H1 (cell line): Measurements from ENCODE around the gene HAVCR1. TPM values are rescaled to one million over a fixed set of nuclear protein-coding genes. Genes with fewer than 3 reads are reported as not detected.

Experiments
- BCL11A ChIP-seq, 2 experiments: IDR thresholded peaks; one replicate each; pipeline ENCODE4 v1.6.1; 2011; ENCODE audit warnings: low read depth in 2 of 2, low read length in 2 of 2, mild to moderate bottlenecking in 2 of 2
- CHD2 ChIP-seq: IDR thresholded peaks from 2 replicates; pipeline ENCODE4 v1.6.1; 2012; ENCODE audit warnings: low read length, improper control_type of control experiment
- polyA plus RNA-seq, 7 experiments: library from polyadenylated mRNA; depleted of rRNA in 3 of 7; stranded (reverse) in 5 of 7; unstranded in 2 of 7; fragments of >200 nt in 5 of 7; fragments of 200-250 nt in 2 of 7; gene quantifications; 1 replicate in 5 of 7; 2 replicates in 1 of 7; 4 replicates in 1 of 7; pipeline versions ENCODE4 v1.2.1 to v1.2.3, GENCODE V29; 2011 to 2013; ENCODE audit warnings: missing spikeins in 2 of 7, mixed read lengths in 2 of 7
- total RNA-seq: library from RNA; stranded (reverse); fragmentation: NEBNext Ultra II Directional; extraction: Animal tissue kit (Norgen Biotek cat#: 25700); gene quantifications from 2 replicates; pipeline ENCODE4 v1.2.1, GENCODE V29; 2021
- TF ChIP-seq, protein P1 (sequence below): fragments of 300-600 bp; sonication (generic); IDR thresholded peaks from 2 replicates; pipeline ENCODE4 v1.7.1; 2012; ENCODE audit warnings: low read length, moderate library complexity, mild to moderate bottlenecking, inconsistent platforms; ENCODE audit not compliant: insufficient replicate concordance
- TF ChIP-seq, protein P2 (sequence below): IDR thresholded peaks from 2 replicates; pipeline ENCODE4 v1.6.1; 2012; ENCODE audit warnings: inconsistent platforms

HAVCR1 gene
- total and polyA plus RNA-seq, 2 of the 8 experiments (the other 6 are each of a cell fraction or from before 2014, with no cell fraction given): not detected

DNA sequence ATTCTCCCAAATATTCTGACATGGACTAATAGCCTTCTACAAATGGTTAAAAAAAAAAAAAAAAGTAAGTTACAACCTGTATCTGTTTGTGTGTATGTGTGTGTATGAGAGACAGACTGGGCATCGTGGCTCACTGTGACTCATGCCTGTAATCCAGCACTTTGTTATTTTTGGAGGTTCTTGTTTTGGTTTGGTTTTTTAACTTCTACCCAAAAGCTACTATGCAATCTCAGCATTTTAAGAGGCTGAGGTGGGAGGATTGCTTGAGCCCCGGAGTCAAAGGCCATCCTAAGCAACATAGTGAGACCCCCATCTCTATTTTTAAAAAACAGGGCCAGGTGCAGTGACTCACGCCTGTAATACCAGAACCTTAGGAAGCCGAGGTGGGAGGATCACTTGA, 17.6 kb upstream of the HAVCR1 start (continued):
- TF ChIP-seq, protein P1, sequence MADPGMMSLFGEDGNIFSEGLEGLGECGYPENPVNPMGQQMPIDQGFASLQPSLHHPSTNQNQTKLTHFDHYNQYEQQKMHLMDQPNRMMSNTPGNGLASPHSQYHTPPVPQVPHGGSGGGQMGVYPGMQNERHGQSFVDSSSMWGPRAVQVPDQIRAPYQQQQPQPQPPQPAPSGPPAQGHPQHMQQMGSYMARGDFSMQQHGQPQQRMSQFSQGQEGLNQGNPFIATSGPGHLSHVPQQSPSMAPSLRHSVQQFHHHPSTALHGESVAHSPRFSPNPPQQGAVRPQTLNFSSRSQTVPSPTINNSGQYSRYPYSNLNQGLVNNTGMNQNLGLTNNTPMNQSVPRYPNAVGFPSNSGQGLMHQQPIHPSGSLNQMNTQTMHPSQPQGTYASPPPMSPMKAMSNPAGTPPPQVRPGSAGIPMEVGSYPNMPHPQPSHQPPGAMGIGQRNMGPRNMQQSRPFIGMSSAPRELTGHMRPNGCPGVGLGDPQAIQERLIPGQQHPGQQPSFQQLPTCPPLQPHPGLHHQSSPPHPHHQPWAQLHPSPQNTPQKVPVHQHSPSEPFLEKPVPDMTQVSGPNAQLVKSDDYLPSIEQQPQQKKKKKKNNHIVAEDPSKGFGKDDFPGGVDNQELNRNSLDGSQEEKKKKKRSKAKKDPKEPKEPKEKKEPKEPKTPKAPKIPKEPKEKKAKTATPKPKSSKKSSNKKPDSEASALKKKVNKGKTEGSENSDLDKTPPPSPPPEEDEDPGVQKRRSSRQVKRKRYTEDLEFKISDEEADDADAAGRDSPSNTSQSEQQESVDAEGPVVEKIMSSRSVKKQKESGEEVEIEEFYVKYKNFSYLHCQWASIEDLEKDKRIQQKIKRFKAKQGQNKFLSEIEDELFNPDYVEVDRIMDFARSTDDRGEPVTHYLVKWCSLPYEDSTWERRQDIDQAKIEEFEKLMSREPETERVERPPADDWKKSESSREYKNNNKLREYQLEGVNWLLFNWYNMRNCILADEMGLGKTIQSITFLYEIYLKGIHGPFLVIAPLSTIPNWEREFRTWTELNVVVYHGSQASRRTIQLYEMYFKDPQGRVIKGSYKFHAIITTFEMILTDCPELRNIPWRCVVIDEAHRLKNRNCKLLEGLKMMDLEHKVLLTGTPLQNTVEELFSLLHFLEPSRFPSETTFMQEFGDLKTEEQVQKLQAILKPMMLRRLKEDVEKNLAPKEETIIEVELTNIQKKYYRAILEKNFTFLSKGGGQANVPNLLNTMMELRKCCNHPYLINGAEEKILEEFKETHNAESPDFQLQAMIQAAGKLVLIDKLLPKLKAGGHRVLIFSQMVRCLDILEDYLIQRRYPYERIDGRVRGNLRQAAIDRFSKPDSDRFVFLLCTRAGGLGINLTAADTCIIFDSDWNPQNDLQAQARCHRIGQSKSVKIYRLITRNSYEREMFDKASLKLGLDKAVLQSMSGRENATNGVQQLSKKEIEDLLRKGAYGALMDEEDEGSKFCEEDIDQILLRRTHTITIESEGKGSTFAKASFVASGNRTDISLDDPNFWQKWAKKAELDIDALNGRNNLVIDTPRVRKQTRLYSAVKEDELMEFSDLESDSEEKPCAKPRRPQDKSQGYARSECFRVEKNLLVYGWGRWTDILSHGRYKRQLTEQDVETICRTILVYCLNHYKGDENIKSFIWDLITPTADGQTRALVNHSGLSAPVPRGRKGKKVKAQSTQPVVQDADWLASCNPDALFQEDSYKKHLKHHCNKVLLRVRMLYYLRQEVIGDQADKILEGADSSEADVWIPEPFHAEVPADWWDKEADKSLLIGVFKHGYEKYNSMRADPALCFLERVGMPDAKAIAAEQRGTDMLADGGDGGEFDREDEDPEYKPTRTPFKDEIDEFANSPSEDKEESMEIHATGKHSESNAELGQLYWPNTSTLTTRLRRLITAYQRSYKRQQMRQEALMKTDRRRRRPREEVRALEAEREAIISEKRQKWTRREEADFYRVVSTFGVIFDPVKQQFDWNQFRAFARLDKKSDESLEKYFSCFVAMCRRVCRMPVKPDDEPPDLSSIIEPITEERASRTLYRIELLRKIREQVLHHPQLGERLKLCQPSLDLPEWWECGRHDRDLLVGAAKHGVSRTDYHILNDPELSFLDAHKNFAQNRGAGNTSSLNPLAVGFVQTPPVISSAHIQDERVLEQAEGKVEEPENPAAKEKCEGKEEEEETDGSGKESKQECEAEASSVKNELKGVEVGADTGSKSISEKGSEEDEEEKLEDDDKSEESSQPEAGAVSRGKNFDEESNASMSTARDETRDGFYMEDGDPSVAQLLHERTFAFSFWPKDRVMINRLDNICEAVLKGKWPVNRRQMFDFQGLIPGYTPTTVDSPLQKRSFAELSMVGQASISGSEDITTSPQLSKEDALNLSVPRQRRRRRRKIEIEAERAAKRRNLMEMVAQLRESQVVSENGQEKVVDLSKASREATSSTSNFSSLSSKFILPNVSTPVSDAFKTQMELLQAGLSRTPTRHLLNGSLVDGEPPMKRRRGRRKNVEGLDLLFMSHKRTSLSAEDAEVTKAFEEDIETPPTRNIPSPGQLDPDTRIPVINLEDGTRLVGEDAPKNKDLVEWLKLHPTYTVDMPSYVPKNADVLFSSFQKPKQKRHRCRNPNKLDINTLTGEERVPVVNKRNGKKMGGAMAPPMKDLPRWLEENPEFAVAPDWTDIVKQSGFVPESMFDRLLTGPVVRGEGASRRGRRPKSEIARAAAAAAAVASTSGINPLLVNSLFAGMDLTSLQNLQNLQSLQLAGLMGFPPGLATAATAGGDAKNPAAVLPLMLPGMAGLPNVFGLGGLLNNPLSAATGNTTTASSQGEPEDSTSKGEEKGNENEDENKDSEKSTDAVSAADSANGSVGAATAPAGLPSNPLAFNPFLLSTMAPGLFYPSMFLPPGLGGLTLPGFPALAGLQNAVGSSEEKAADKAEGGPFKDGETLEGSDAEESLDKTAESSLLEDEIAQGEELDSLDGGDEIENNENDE: no peak
- TF ChIP-seq CHD2 (no peak), BCL11A (IDR thresholded peaks at IDR 0.05; ENCODE audit: low read depth in 2 of 2, low read length in 2 of 2) (no peak)
- TF ChIP-seq, protein P2, sequence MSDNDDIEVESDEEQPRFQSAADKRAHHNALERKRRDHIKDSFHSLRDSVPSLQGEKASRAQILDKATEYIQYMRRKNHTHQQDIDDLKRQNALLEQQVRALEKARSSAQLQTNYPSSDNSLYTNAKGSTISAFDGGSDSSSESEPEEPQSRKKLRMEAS: no peak
